Natural killer cell (primary cell): ENCODE measurements around the gene TMEM39B. TPM values are rescaled to one million over a fixed set of nuclear protein-coding genes. Genes with fewer than 3 reads are reported as not detected.

Experiments used
- ATAC-seq, 3 donors: fragments of 150-1000 bp in 2 of 3; fragments of 200-7000 bp in 1 of 3; cut with Tn5 transposase; 1 replicate in 1 of 3; 2 replicates in 2 of 3; pipeline ENCODE4 v1.10.0; 2021; ENCODE audit warnings: mild to moderate bottlenecking in 2 of 3, moderate library complexity in 2 of 3
- DNase-seq, 2 donors: peaks; one replicate each; pipeline versions ENCODE4 v3.0.0 to v3.0.0-alpha.2; 2013 to 2021; ENCODE audit warnings: mixed read lengths in 1 of 2
- H3K27ac ChIP-seq: one replicate; pipeline ENCODE4 v1.5.1; 2013; ENCODE audit warnings: mild to moderate bottlenecking, low read length
- H3K27me3 ChIP-seq: one replicate; pipeline ENCODE4 v1.6.1; 2013; ENCODE audit warnings: low read length; ENCODE audit not compliant: control insufficient read depth, insufficient read depth
- H3K36me3 ChIP-seq: one replicate; pipeline ENCODE4 v1.6.1; 2013; ENCODE audit warnings: low read length; ENCODE audit not compliant: control insufficient read depth, insufficient read depth
- H3K4me1 ChIP-seq: one replicate; pipeline ENCODE4 v1.6.1; 2013; ENCODE audit warnings: low read length; ENCODE audit not compliant: control insufficient read depth, insufficient read depth
- H3K4me3 ChIP-seq: one replicate; pipeline ENCODE4 v1.5.1; 2013; ENCODE audit warnings: low read length
- H3K9me3 ChIP-seq: one replicate; pipeline ENCODE4 v1.6.1; 2013; ENCODE audit warnings: low read length; ENCODE audit not compliant: control insufficient read depth, insufficient read depth
- H3K27ac Mint-ChIP-seq, 2 donors: one replicate each; pipeline ENCODE4 v1.8.0; 2022; ENCODE audit warnings: mild to moderate bottlenecking in 2 of 2, mixed read lengths in 2 of 2, moderate library complexity in 1 of 2
- H3K27me3 Mint-ChIP-seq, 2 donors: one replicate each; pipeline ENCODE4 v1.8.0; 2022; ENCODE audit warnings: low read depth in 2 of 2, mixed read lengths in 2 of 2
- H3K36me3 Mint-ChIP-seq: one replicate; pipeline ENCODE4 v1.8.0; 2022; ENCODE audit warnings: mixed read lengths
- H3K4me1 Mint-ChIP-seq, 2 donors: one replicate each; pipeline ENCODE4 v1.8.0; 2022; ENCODE audit warnings: mixed read lengths in 2 of 2
- H3K4me3 Mint-ChIP-seq: one replicate; pipeline ENCODE4 v1.8.0; 2022; ENCODE audit warnings: mild to moderate bottlenecking, moderate library complexity, mixed read lengths
- H3K9me3 Mint-ChIP-seq, 2 donors: one replicate each; pipeline ENCODE4 v1.8.0; 2022; ENCODE audit warnings: mixed read lengths in 2 of 2
- WGBS: methylation state at CpG from one replicate; pipeline ENCODE4 v1.1.7; 2013; ENCODE audit warnings: missing lambda C conversion rate; ENCODE audit not compliant: insufficient coverage; 5-methylcytosine and 5-hydroxymethylcytosine counted together
- intact Hi-C: fragments of 100-400 bp; cut with micrococcal nuclease; formaldehyde crosslinking; loops from one replicate; pipeline ENCODE4 v1.14.2; 2022
- total RNA-seq, 4 donors: library from RNA; stranded (reverse); fragments of 120-200 nt in 1 of 4; gene quantifications; one replicate each; pipeline versions ENCODE4 v1.2.3 to v1.2.4, GENCODE V29; 2013 to 2022
- TF ChIP-seq, protein P1 (sequence below): fragments of 200-600 bp; IDR thresholded peaks from one replicate; pipeline ENCODE4 v1.8.0; 2022; ENCODE audit warnings: antibody characterized with exemption

TMEM39B gene
- total RNA-seq, 3 donors from 2014 or later (not counting 1 experiment from before 2014, with no cell fraction given) = 13.3 to 17.1 (median 15.8) TPM

DNA sequence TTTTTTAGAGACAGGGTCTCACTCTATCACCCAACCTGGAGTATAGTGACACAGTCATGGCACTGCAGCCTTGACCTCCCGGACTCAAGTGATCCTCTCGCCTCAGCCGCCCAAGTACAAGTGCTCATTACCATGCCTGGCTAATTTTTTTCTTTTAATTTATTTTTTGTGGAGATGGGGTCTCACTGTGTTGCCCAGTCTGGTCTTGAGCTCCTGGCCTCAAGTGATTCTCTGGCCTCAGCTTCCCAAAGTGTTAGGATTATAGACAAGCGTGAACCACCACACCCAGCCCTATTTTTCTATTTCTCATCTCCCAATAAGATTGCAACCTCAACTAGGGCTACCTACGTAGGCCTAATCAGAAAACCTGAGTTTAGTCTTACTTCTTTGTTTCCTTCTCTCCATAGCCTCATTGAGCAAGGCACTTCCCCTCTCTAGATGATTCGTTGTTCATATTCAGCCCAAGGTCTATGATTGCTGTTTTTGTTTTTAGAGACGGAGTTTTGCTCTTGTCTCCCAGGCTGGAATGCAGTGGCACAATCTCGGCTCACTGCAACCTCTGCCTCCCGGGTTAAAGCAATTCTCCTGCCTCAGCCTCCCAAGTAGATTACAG lies 34.0 kb downstream of the TMEM39B start:
- H3K4me1 ChIP-seq = peaks cover 34% of the 10 kb centered on the region
- Mint-ChIP-seq H3K9me3 (no peaks in the 10 kb centered on the region), H3K36me3 (no peaks in the 10 kb centered on the region), H3K4me3 (peak overlapping the region; percentile 69), H3K4me1 (peaks cover 29 to 34% of the 10 kb centered on the region in 2 donors), H3K27me3 (no peaks in the 10 kb centered on the region), H3K27ac (peak overlapping the region; percentile 95 to 98)
- no peaks in the 10 kb centered on the region for H3K27me3 ChIP-seq
- DNase-seq = no peak
- ATAC-seq = no peak
- TF ChIP-seq, protein P1, sequence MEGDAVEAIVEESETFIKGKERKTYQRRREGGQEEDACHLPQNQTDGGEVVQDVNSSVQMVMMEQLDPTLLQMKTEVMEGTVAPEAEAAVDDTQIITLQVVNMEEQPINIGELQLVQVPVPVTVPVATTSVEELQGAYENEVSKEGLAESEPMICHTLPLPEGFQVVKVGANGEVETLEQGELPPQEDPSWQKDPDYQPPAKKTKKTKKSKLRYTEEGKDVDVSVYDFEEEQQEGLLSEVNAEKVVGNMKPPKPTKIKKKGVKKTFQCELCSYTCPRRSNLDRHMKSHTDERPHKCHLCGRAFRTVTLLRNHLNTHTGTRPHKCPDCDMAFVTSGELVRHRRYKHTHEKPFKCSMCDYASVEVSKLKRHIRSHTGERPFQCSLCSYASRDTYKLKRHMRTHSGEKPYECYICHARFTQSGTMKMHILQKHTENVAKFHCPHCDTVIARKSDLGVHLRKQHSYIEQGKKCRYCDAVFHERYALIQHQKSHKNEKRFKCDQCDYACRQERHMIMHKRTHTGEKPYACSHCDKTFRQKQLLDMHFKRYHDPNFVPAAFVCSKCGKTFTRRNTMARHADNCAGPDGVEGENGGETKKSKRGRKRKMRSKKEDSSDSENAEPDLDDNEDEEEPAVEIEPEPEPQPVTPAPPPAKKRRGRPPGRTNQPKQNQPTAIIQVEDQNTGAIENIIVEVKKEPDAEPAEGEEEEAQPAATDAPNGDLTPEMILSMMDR = no peak
- intact Hi-C loops = loop anchor here (5.0 kb wide), 1 partner anchor 71 kb away; the partner anchor contains the start of gene TXLNA
- H3K36me3 ChIP-seq = peaks cover 3% of the 10 kb centered on the region
- H3K27ac ChIP-seq = no peak overlapping the region
- no peak overlapping the region for H3K4me3 ChIP-seq
- H3K9me3 ChIP-seq = no peaks in the 10 kb centered on the region
- WGBS = 94% methylated on average over 7 of the region's 9 CpGs

DNA sequence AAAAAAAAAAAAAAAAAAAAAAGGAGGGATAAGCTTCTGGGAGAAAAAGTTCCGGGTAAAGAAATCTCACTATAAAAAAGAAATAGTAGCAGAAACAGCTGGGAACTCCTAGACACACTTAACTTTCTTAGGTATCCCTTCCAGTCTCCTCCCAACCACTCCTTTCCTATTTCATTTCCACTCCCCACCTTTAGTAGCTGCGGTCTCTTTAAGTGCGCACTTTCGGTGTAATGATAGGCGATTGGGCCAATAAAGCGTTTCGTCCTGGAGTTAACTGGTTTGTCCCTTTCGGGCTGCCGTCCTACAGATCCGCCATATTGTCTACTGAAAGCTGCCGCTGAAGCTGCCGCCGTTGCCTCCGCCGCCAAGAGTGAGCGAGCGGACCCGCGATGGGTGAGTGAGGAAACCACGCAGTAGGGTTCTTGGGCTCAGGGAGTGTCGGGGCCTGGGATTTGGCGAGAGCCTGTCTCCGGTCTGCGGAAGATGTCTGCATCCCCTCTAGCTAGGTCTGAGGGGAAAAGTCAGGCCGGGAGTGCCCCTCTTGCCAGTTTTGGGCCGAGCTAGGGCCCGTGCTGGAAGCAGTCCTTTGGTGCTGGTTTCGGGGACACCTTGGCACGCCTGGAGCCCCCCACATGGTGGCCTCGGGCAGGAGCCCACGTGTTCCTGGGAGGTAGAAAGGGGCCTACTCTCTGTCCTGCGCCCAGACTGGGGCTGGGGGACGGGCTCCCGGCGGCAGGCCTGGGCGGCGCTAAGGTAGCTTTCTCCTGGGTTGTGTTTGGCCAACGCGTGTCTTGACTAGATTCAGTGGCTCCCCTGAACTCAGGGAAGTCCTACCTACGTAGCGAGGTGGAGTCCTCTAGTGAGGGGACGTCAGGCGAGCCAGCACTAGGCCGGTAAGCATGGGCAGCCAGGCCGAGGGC lies 35.3 kb downstream of the TMEM39B start, which contains the start of gene KPNA6:
KPNA6 (plus strand) TSS at position 315 of the 920 bp plus-strand sequence; CDS start at position 390, 75 bp downstream.
- no peaks in the 10 kb centered on the region for H3K27me3 Mint-ChIP-seq

DNA sequence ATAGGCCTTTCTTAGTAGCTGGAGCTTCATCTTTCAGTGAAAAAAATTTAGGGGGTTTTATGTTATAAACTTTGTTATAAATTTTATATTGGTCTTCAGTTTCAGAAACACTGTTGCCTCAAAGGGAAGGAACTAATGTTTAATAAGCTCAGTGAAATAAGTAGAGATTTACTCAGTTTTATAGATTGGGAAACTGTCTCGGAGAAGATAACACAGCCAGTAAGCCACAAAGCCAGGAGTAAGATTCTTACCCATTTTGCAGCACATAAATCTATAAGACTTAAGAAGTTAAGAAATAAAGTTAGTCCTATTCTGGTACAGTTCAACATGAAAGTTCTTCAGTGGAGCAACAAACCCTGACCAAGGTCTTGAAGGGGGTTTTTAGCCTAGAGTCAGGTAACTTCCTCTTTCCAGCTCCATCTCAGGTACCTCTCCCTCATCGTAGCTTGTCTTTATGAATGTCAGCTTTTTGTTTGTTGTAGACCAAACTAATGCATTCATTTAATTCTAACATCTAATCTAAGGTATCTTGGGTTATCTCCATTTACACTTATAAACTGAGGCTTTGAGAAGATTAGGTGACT lies 38.4 kb downstream of the TMEM39B start:
- H3K9me3 Mint-ChIP-seq = no peaks in the 10 kb centered on the region
- intact Hi-C loops = no loop called here
- Histone ChIP-seq H3K27ac (peak overlapping the region; percentile 19), H3K4me1 (peaks cover 43% of the 10 kb centered on the region), H3K4me3 (no peak overlapping the region), H3K9me3 (no peaks in the 10 kb centered on the region), H3K36me3 (peaks cover 2% of the 10 kb centered on the region), H3K27me3 (no peaks in the 10 kb centered on the region)
- TF ChIP-seq, protein P1 = no peak
- no CpG with 5 or more reads among the region's 2 CpGs for WGBS
- no peak for ATAC-seq
- no peaks in the 10 kb centered on the region for H3K27me3 Mint-ChIP-seq
- H3K4me3 Mint-ChIP-seq = peak overlapping the region; percentile 55
- H3K4me1 Mint-ChIP-seq = peaks cover 50 to 51% of the 10 kb centered on the region in 2 donors
- DNase-seq = peak in 1 of 2 donors; percentile 24
- no peaks in the 10 kb centered on the region for H3K36me3 Mint-ChIP-seq
- peak overlapping the region; percentile 35 to 95 for H3K27ac Mint-ChIP-seq

More for the DNA sequence above, 35.3 kb downstream of the TMEM39B start, which contains the start of gene KPNA6:
- Mint-ChIP-seq H3K27ac (peak within 1 kb of the TSS; percentile 95 to 98), H3K4me1 (peaks cover 38 to 43% of the 10 kb centered on the region in 2 donors), H3K36me3 (no peaks in the 10 kb centered on the region), H3K4me3 (peak within 1 kb of the TSS; percentile 99), H3K9me3 (no peaks in the 10 kb centered on the region)
- Histone ChIP-seq H3K9me3 (no peaks in the 10 kb centered on the region), H3K27ac (peak within 1 kb of the TSS; percentile 90), H3K36me3 (no peaks in the 10 kb centered on the region), H3K4me3 (peak within 1 kb of the TSS; percentile 96), H3K4me1 (peaks cover 35% of the 10 kb centered on the region), H3K27me3 (no peaks in the 10 kb centered on the region)
- TF ChIP-seq, protein P1 = no peak
- intact Hi-C loops = loop anchor here (1.0 to 5.0 kb wide), 3 partner anchors 36 to 184 kb away; partner anchors contain the start of genes HDAC1, TMEM39B and TXLNA
- peak; percentile 85 to 94 (median 89) for ATAC-seq
- WGBS = 0% methylated on average over 44 of the region's 45 CpGs
- peak; percentile 88 to 97 for DNase-seq
